Fibroblast of mammary gland (primary cell): ENCODE data around the gene CDADC1.
"Not testable (repeated sequence)": the region's sequence is repeated elsewhere in the genome, so short reads cannot be mapped to it uniquely, and the experiment has no call there.

Experiments used
- DNase-seq: peaks from one replicate; pipeline ENCODE4 v3.0.0-alpha.2; 2010; ENCODE audit warnings: low read depth
- H3K4me3 ChIP-seq: 2 replicates; pipeline ENCODE4 v1.5.1; 2011; ENCODE audit warnings: low read depth, mild to moderate bottlenecking, low read length, moderate library complexity; ENCODE audit not compliant: control insufficient read depth
- CTCF ChIP-seq: conservative IDR thresholded peaks from 2 replicates; pipeline ENCODE4 v1.5.1; 2011; ENCODE audit warnings: low read depth, low read length, inconsistent platforms; ENCODE audit not compliant: control insufficient read depth, insufficient read depth

Gene CDADC1

GRCh38 chr13:49287995-49288394 is 40.3 kb downstream of the CDADC1 start:
- no peak overlapping the region for H3K4me3 ChIP-seq
- no peak for TF ChIP-seq CTCF
- DNase-seq, result no peak

- no peak for TF ChIP-seq CTCF
- no peak for DNase-seq
- H3K4me3 ChIP-seq, result no peak overlapping the region
Measured at GRCh38 chr13:49288458-49288857, 40.7 kb downstream of the CDADC1 start.

GRCh38 chr13:49292742-49293486 is 45.2 kb downstream of the CDADC1 start:
- peak; percentile 74 for DNase-seq
- TF ChIP-seq CTCF, result no peak
- no peak overlapping the region for H3K4me3 ChIP-seq

- not testable (repeated sequence) for DNase-seq
Measured at GRCh38 chr13:49294723-49295122, 47.0 kb downstream of the CDADC1 start.

GRCh38 chr13:49295244-49295643 is 47.5 kb downstream of the CDADC1 start:
- no peak for TF ChIP-seq CTCF
- DNase-seq, result no peak
- H3K4me3 ChIP-seq, result no peak overlapping the region

More at GRCh38 chr13:49294723-49295122, 47.0 kb downstream of the CDADC1 start:
- not testable (repeated sequence) for H3K4me3 ChIP-seq

- no peak overlapping the region for H3K4me3 ChIP-seq
- no peak for TF ChIP-seq CTCF
- no peak for DNase-seq
Measured at GRCh38 chr13:49296659-49297058, 48.9 kb downstream of the CDADC1 start.

- TF ChIP-seq CTCF, result no peak
- H3K4me3 ChIP-seq, result no peak overlapping the region
- no peak for DNase-seq
Measured at GRCh38 chr13:49297338-49297737, 49.6 kb downstream of the CDADC1 start.
